DMS114 treated with DMSO at 0.1 percent for 48 hours (cell line): ENCODE measurements around the gene PHYHD1.

Experiments
- DNase-seq: peaks from one replicate; lab custom pipeline; 2025; ENCODE audit not compliant: unreplicated experiment; lab: John Stamatoyannopoulos, UW

The PHYHD1 gene

DNA sequence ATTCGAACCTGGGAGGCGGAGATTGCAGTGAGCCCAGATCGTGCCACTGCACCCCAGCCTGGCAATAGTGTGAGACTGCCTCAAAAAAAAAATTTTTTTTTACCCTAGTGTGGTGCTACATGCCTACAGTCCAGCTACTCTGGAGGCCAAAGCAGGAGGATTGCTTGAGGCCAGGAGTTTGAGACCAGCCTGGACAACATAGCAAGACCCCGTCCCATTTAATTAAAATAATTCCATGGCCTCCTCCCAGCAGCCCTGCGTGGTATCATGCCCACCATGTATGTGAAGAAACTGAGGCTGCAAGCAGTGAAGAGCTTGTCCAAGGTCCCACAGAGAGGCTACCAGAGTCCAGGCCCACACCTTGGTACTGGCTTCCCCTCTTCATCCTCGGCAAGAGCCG, 19.4 kb upstream of the PHYHD1 start:
- no peak for DNase-seq

DNA sequence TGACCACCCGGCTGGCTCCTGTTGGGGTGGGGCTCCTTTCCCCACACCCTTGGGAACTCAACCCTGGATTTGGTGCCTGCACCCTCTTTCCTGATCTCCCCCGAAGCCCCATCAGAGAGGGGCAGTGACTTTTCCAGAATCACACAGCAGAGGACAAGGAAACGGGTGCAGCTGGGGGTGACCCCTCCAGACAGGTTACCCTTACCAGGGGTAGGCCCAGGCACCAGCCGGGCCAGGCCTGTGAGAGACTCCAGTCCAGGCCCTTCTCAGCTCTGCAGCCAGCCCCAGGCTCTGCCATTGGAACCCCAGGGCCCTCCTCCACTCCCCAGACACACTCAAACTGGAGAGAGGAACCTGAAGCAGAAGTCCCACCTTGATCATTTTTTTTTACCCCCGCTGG, 19.0 kb upstream of the PHYHD1 start:
- no peak for DNase-seq

DNA sequence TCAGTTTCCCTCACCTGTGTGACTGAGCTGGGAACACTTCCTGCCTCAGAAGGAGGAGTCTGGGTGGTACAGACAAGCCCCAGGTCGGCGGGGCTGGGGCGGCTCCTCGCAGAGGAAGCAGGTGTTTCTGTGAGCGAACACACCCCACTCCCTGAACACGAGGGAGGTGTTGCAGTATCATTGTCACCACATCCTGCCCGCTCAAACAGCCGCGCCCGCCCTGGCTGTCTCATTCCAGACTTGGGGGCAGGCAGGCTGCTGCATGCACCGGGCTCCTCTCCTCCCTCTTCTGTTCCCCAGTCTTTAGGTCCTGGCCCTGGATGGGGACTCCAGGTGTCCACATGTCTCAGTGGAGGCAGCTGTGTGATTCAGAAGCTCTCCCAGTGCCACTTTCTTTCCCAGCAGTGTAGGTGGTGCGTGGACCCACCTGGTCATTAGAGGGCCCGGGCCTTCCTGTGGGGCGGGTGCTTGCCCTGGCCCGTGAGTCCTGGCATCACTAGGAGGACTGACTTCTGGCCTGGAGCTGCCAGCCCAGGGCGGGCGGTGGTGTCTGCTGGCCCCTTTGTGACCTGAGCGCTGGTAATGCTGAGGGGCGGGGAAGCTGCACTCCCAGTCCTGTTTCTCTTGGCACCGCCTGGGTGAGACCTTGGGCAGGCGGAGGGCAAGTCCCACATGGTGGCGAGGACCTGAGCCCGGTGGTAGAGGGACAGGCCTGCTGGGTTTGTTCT, 18.3 kb upstream of the PHYHD1 start:
- DNase-seq: no peak

DNA sequence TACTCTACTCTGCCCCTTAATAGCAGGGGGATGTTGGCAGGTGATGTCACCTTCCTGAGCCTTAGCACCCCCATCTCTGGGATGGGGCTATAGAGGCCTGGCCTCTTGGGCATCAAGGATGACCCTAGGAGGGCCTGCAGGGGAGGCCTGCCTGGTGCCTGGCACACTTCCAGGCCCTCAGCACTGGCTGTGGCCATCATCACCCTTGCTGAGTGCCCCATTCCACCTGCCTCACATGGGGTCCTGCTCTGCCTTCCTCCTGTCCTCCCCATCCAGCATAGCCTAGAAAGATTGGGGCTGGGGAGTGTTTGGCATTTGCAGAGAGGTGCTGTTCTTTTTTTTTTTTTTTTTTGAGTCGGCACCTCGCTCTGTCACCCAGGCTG, 17.7 kb upstream of the PHYHD1 start:
- DNase-seq: no peak

DNA sequence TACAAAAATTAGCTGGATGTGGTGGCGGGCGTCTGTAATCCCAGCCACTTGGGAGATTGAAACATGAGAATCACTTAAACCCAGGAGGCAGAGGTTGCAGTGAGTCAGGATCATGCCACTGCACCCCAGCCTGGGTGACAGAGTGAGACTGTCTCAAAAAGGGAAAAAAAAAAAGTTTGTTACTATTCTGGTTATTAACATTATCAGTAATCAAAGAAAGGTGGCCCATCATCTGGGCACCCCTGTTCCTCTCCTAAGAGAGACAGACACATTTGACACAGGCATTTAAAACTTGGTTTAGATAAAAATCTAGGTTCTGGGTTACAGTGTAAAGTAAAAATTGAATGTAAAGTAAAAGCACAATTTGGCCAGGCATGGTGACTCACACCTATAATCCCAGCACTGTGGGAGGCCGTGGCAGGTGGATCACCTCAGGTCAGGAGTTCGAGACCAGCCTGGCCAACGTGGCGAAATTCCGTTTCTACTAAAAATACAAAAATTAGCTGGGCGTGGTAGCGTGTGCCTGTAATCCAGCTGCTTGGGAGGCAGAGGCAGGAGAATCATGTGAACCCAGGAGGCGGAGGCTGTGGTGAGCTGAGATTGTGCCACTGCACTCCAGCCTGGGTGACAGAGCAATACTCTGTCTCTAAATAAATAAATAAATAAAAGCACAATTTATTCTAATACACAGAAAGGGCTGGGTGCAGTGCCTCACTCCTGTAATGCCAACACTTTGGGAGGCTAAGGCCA, 16.7 kb upstream of the PHYHD1 start:
- DNase-seq: no peak

DNA sequence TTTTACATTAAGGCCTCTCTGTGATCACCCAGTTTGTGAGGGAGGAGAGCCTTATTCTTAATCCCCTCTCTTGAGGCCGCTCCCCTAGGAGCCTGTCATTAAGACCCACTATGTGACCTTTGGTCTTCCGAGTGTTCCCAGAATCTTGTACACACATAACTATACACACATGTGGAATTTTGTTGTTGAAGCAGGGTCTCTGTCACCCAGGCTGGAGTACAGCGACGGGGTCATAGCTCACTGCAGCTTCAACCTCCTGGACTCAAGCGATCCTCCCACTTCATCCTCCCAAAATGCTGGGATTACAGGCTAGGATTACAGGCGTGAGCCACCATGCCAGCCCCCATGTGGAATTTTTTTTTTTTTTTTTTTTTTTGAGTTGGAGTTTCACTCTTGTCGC, 14.8 kb upstream of the PHYHD1 start:
- DNase-seq: no peak

DNA sequence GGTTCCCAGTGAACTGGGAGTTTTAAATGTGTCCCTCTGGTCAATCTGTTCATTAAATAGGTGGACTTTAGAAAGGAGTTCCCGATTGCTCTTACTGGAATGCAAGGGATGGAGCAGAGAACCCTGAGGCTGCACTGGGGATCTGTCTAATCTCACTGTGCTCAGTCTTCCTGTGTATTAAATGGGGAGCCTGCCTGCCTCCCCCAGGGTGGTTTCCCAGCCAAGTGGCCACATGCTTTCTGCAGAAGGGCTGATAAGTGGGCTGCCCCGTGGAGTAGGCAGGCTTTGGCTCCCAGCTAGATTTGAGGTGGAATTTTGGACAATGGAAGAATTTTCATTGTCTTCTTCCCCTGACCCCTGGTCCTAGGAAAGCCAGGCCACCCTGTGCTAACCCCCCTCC, 14.0 kb upstream of the PHYHD1 start:
- no peak for DNase-seq

DNA sequence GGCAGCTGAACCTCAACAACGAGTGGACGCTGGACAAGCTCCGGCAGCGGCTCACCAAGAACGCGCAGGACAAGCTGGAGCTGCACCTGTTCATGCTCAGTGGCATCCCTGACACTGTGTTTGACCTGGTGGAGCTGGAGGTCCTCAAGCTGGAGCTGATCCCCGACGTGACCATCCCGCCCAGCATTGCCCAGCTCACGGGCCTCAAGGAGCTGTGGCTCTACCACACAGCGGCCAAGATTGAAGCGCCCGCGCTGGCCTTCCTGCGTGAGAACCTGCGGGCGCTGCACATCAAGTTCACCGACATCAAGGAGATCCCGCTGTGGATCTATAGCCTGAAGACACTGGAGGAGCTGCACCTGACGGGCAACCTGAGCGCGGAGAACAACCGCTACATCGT, 12.4 kb upstream of the PHYHD1 start:
- no peak for DNase-seq

DNA sequence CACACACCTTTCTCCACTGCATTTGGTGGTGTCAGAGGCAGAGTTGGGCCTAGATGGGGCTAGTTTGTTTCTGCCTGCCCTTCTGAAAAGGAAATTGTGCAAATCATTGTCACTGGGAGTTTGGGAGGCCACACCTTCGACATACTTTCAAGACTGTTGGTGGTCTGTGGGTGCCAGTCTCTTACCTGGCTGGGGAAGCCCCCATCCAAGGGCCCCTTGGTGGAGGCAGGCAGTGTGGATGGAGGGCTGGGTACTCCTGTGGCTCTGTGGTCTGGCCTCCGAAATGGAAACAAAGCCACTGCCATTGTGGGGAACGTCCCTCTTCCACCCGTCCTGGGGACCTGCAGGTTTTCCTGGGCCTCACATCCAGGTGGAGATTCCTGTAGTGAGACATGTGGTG, 10.9 kb upstream of the PHYHD1 start:
- no peak for DNase-seq

DNA sequence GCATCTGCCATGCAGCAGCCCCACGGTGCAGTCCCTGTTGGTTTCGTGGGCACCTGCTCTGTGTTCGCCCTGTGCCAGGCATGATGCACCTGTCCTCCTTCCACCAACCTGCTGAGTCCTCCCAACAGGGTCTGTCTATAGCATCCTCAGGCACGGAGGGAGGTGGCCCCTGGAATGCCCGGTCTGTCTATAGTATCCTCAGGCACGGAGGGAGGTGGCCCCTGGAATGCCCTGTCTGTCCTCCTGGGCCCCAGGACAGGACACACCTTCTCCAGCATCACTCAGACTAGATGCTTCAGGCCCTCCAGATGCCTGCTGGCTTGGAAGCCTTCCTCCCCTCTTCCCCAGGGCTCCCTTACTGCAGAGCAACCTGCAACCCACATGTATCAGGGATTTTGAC, 9.9 kb upstream of the PHYHD1 start:
- no peak for DNase-seq

DNA sequence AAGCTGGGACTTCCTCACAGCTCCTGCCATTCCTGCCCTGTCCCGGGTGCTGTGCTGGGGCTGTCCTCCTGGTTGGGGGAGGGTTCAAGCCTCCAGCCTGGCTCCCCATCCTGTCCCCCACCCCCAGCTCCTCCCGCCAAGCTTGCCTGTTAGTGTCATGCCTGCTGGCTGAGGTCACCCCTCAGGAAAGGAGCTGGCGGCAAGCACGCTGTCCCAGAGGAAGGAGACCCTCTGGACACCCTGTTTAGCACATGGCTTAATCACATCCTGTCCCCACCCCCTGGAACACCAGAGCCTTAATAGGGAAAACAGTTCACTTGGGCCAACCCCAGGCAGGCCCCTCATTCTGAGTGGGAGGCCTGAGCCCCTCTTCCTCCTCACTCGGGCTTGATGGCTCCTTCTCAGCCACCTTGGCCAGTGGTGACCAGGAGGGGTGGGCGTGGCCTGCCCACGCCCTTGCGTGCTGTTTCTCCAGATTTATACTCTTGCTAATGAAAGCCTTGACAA, 9.2 kb upstream of the PHYHD1 start:
- DNase-seq: no peak

DNA sequence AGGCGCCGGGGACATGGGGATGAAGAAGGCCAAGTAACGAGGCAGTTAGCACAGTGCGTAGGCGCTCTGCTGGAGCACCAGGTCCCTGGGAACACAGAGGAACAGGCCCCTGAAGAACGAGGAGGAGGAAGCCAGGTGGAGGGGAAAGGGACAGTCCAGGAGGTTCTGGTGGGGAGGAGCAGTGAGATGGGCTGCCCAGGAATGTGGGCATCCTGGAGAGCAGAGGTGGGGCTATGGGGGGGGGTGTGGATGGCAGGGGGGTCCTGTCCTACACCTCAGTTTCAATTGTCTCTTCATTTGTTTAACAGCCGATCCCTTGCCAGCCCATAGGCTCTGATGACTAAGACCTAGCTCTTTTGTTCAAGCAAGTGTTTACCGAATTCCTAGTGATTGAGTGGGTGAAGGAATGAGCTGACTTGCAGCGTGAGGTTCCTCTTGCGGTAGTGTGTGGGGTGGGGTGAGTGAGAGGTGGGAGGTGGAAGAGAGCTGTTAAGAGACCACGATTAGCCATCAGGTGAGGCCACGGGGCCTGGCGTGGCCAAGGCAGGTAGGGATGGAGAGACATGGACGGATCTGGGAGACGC, 8.4 kb upstream of the PHYHD1 start:
- no peak for DNase-seq

DNA sequence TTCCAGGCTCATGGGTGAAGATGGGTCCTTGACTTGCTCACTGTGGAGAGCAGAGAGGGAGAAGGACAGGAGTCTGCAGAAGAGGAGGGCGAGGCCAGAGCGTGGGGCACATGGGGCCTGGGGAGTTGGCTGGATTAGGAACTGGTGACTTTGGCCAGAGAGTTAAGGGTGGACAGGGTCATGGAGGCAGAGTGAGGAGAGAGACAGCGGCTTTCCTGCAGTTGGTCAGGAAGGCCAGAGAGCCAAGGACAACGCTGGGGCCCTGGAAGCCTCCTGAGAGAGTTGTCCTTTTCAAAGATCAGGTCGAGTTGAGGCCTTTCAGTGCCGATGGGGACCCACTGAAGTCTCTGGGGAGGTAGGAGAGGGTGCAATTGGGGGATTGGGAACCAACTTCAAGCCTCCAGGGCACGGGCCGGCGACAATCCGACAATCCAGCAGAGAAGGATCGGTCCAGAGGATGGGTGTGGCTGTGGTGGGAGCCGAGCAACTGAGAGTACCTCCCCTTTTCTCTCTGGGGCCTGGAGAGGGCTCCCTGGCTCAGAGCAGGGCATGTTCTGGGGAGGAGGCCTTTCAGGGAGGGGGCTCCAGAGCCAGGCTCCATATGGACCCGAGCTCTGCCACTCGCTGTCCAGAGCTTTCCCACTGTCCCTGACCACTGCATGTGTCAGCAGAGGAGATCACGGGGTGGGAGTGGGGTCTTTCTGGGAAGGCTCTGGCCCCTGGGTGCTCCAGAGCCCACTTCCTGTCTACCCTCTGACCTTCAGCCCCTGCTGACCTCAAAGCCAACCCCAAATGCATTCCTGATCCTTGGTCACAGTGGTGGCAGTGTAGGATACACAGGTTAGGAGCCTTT, 7.5 kb upstream of the PHYHD1 start:
- DNase-seq: no peak

DNA sequence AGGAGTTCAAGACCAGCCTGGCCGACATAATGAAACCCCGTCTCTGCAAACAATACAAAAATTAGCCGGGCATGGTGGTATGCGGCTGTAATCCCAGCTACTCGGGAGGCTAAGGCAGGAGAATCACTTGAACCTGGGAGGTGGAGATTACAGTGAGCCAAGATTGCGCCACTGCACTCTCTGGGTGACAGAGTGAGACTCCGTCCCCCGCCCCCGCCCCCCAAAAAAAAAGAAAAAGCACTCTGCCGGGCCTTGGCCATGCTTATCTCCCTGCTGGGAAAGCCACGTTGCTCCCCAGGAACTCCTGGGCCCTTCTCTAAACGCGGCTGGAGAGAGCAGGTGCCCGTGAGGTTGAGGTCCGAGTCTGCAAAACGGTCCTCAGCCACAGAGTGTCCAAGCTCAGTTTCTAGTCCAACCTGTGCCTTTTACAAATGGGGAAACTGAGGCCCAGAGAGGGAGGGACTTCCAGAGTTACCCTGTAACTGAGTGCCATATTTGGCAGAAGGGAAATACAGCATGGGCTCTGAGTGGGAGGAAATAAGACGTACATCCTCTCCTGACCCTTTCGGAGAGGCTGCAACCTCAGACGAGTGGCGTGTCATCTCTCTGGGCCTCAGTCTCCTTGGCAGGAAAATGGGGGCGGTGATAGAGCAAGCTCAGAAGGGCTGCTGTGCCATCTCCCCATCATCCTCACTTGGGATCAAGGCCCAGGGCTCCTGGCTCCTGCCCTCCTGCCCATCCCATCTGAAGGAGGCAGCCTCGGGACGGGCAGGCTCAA, 6.6 kb upstream of the PHYHD1 start:
- no peak for DNase-seq

DNA sequence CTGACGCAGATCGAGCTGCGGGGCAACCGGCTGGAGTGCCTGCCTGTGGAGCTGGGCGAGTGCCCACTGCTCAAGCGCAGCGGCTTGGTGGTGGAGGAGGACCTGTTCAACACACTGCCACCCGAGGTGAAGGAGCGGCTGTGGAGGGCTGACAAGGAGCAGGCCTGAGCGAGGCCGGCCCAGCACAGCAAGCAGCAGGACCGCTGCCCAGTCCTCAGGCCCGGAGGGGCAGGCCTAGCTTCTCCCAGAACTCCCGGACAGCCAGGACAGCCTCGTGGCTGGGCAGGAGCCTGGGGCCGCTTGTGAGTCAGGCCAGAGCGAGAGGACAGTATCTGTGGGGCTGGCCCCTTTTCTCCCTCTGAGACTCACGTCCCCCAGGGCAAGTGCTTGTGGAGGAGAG, 4.6 kb upstream of the PHYHD1 start:
- no peak for DNase-seq

DNA sequence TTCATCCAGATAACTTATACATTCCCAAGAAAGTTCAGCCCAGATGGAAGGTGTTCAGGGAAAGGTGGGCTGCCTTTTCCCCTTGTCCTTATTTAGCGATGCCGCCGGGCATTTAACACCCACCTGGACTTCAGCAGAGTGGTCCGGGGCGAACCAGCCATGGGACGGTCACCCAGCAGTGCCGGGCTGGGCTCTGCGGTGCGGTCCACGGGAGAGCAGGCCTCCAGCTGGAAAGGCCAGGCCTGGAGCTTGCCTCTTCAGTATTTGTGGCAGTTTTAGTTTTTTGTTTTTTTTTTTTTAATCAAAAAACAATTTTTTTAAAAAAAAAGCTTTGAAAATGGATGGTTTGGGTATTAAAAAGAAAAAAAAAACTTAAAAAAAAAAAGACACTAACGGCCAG, 4.0 kb upstream of the PHYHD1 start:
- DNase-seq: no peak

DNA sequence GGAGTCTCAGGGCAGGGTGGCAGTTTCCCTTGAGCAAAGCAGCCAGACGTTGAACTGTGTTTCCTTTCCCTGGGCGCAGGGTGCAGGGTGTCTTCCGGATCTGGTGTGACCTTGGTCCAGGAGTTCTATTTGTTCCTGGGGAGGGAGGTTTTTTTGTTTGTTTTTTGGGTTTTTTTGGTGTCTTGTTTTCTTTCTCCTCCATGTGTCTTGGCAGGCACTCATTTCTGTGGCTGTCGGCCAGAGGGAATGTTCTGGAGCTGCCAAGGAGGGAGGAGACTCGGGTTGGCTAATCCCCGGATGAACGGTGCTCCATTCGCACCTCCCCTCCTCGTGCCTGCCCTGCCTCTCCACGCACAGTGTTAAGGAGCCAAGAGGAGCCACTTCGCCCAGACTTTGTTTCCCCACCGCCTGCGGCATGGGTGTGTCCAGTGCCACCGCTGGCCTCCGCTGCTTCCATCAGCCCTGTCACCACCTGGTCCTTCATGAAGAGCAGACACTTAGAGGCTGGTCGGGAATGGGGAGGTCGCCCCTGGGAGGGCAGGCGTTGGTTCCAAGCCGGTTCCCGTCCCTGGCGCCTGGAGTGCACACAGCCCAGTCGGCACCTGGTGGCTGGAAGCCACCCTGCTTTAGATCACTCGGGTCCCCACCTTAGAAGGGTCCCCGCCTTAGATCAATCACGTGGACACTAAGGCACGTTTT, 3.5 kb upstream of the PHYHD1 start:
- DNase-seq: no peak

DNA sequence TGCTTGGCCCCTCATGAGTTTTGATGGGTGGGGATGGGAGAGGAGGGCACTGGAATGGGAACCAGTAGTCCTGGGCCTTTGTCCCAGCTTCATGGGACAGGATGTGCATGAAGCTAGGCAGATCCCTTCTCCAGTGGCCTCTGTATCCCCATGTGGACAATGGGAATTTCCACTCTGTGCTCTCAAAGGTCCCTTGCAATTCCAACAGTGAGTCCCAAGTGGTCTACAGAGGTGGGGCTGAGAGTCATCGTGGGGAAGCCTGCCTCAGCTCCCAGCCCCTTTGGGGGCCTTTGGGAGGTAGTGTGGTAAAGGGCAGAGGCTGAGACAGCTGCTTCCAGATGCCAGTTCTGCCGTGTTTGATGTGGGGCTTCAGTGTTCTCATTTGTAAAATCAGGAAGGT, 1.9 kb upstream of the PHYHD1 start:
- DNase-seq: no peak

DNA sequence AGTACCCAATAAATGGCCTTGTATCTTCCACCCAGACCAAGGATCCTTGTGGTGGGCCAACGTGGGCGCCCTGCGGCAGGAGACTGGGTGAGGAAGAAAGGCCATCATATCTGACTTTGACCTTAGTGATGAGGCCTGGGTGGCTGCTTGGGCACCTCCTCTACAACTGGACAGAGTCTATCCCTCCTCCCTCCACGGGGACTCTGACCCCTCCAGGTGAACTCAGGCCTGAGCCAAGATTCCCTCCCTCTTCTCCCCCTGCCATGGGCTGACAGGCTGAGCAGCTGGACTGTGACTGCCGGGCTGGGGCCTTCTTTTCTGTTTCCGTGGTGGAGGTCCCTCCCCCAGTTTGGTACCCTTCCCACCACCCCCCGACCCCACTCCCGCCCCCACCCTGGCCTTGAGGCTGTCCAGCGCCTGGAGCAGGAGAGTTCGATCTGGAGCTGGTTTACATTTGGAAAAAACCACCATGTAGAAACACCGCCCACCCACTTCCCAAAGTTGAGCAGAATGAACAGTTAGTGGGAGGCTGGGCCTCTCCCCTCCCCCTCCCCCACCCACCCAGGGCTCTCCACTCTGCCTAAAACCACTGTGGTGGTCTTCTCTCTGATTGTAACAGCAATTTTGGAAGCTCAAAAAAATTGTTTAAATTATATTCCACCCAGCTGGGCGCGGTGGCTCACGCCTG, 1.2 kb upstream of the PHYHD1 start:
- DNase-seq: no peak
